Activated CD8-positive, alpha-beta T cell treated with anti-CD3 and anti-CD28 coated beads, Interleukin-2, amount 10 ng/mL, durations not matched to agents 7 days and 5 days (primary cell): ENCODE data around the gene PHF1. TPM values are rescaled to one million over a fixed set of nuclear protein-coding genes. Genes with fewer than 3 reads are reported as not detected.

ENCODE experiments used
- microRNA-seq: library from miRNA; unstranded; fragments of <30 nt; microRNA quantifications from one replicate; pipeline ENCODE4 v1.2.0, GENCODE V29; 2022
- total RNA-seq, 2 experiments: library from RNA; stranded (reverse); gene quantifications; one replicate each; pipeline ENCODE4 v1.2.3, GENCODE V29; 2021

The PHF1 gene
- total RNA-seq, 2 experiments from 2014 or later = 35.9 to 36.5 TPM

Small RNA genes lying within 50 kb of the gene (microRNA-seq; reads per million reads assigned to microRNA genes)
- gene MIR5004 = not detected

Other genes with a start within 250 kb of the PHF1 start
- gene COL11A2, start 218.5 kb upstream of the PHF1 start, total RNA-seq = under 1 TPM; 0.71 to 0.83 TPM
- 10 to 100 TPM; 33.5 to 34.5 TPM for gene RXRB, start 210.3 kb upstream of the PHF1 start, total RNA-seq
- 10 to 100 TPM; 45.6 to 50.8 TPM for gene SLC39A7, start 210.1 kb upstream of the PHF1 start, total RNA-seq
- 10 to 100 TPM; 13.9 to 14.1 TPM for gene HSD17B8, start 206.4 kb upstream of the PHF1 start, total RNA-seq
- 10 to 100 TPM; 39.8 to 44.6 TPM for gene RING1, start 202.5 kb upstream of the PHF1 start, total RNA-seq
- gene VPS52, start 139.1 kb upstream of the PHF1 start, total RNA-seq = 10 to 100 TPM; 59.3 to 59.5 TPM
- gene RPS18, start 138.9 kb upstream of the PHF1 start, total RNA-seq = 1,000 to 10,000 TPM; 2,792 to 2,813 TPM
- 10 to 100 TPM; 12.2 to 12.8 TPM for gene B3GALT4, start 133.9 kb upstream of the PHF1 start, total RNA-seq
- gene WDR46, start 121.8 kb upstream of the PHF1 start, total RNA-seq = 10 to 100 TPM; 66.7 to 68.9 TPM
- gene PFDN6, start 121.4 kb upstream of the PHF1 start, total RNA-seq = 10 to 100 TPM; 72.0 to 78.4 TPM
- 10 to 100 TPM; 50.8 to 58.2 TPM for gene RGL2, start 112.1 kb upstream of the PHF1 start, total RNA-seq
- gene TAPBP, start 96.9 kb upstream of the PHF1 start, total RNA-seq = 100 to 1,000 TPM; 245 to 252 TPM
- 10 to 100 TPM; 10.7 to 11.1 TPM for gene ZBTB22, start 93.3 kb upstream of the PHF1 start, total RNA-seq
- gene DAXX, start 88.1 kb upstream of the PHF1 start, total RNA-seq = 100 to 1,000 TPM; 112 to 114 TPM
- gene KIFC1, start 19.2 kb upstream of the PHF1 start, total RNA-seq = 100 to 1,000 TPM; 175 to 180 TPM
- 100 to 1,000 TPM; 179 to 187 TPM for gene CUTA, start 7.1 kb downstream of the PHF1 start, total RNA-seq
- 10 to 100 TPM; 42.0 to 48.2 TPM for gene SYNGAP1, start 9.1 kb downstream of the PHF1 start, total RNA-seq
- gene ZBTB9, start 43.6 kb downstream of the PHF1 start, total RNA-seq = 1 to 10 TPM; 7.3 to 9.0 TPM
- 10 to 100 TPM; 76.0 to 76.2 TPM for gene BAK1, start 169.3 kb downstream of the PHF1 start, total RNA-seq
- gene ITPR3, start 210.3 kb downstream of the PHF1 start, total RNA-seq = 10 to 100 TPM; 57.8 to 59.3 TPM